ENCODE data around the gene MKRN3.

Gene MKRN3

GRCh38 chr15:23616536-23616935, 51.1 kb downstream of the MKRN3 start:
- no peak for TF ChIP-seq GATA3 (IDR thresholded peaks at IDR 0.05; ENCODE audit: low read depth, low read length)
- TF ChIP-seq GATA2 (IDR thresholded peaks at IDR 0.05; ENCODE audit: low read depth, low read length): no peak
